Fibroblast of pulmonary artery (primary cell): ENCODE measurements around the gene ANKRD40CL.

Source experiments
- DNase-seq: peaks from one replicate; pipeline ENCODE4 v3.0.0-alpha.2; 2010; ENCODE audit warnings: low read depth
- H3K4me3 ChIP-seq: replicated peaks from 2 replicates; pipeline ENCODE4 v1.5.1; 2011; ENCODE audit warnings: low read depth, mild to moderate bottlenecking, control low read depth, low read length, moderate library complexity
- TF ChIP-seq, protein P1 (sequence below): IDR thresholded peaks from 2 replicates; pipeline ENCODE4 v1.5.1; 2011; ENCODE audit warnings: mild to moderate bottlenecking, control low read depth, low read length, inconsistent platforms; ENCODE audit errors: missing control alignments

The ANKRD40CL gene

DNA sequence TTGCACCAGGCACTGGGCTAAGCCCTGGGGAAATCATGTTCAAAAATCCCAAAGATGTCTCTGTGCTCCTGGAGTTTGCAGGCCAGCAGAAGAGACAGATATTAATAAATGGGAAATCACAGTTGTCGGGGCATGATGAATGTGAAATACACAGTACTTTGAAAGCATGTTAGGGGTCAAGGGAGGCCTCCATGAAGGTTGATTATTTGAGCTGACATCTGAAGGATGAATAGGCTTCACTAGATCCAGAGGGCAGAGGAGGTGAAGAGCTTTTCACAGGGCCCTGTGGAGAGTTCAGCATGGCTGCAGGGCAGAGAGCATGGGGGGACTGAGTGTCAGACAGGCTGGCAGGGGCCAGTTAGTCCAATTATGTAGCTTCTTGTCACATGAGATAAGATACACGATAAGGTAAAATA is 2.6 kb downstream of the ANKRD40CL start:
- TF ChIP-seq, protein P1, sequence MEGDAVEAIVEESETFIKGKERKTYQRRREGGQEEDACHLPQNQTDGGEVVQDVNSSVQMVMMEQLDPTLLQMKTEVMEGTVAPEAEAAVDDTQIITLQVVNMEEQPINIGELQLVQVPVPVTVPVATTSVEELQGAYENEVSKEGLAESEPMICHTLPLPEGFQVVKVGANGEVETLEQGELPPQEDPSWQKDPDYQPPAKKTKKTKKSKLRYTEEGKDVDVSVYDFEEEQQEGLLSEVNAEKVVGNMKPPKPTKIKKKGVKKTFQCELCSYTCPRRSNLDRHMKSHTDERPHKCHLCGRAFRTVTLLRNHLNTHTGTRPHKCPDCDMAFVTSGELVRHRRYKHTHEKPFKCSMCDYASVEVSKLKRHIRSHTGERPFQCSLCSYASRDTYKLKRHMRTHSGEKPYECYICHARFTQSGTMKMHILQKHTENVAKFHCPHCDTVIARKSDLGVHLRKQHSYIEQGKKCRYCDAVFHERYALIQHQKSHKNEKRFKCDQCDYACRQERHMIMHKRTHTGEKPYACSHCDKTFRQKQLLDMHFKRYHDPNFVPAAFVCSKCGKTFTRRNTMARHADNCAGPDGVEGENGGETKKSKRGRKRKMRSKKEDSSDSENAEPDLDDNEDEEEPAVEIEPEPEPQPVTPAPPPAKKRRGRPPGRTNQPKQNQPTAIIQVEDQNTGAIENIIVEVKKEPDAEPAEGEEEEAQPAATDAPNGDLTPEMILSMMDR = no peak
- no peak overlapping the region for H3K4me3 ChIP-seq
- DNase-seq = no peak

DNA sequence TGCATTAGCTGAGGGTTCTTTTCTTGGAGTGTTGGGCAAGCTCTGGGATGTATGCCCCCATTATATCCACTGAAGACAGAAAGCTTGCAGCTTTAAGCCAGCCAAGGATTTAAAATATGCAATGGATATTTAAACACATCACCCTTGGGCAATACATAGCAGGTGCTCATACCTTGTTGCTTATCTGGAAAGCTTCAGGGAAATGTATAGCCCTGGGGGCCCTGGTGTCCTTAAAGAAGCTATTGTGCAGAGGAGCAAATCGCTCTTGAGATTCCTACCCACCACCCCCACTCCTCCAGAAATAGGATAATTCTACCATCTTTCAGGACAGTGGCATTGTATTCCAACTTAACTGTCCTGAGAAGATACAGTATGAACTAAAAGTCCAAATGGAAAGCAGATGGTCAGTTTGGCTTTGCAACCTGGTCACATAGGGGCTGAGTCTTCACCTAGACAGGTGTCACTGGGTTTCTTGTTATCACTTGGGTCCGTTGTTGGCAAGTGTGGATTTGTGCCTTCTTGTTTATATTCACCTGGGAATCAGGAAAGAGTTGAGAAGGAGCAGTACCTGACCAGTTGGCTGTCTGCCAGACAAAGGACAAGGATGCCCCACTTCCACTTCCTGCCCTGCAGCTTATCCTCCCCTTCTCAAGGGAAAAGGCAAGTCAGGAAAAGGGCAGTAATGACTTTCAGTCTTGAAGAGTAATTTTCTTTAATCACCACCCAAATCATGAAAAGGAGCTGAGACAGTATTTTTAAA is 3.4 kb downstream of the ANKRD40CL start:
- TF ChIP-seq, protein P1 = no peak

DNA sequence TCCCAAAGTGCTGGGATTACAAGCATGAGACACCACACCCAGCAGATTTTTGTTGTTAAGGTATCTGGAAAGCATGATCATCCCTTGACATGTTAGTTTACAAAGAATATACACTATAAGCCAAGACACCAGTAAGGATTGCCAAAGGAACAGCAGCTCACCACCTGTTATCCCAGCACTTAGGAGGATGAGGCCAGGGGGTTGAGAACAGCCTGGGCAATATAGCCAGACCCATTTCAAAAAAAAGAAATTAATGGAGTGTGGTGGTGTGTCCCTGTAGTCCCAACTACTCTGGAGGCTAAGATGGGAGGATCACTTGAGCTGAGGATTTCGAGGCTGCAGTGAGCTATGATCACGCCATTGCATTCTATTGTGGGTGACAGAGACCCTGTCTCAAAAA is 5.1 kb downstream of the ANKRD40CL start:
- no peak overlapping the region for H3K4me3 ChIP-seq
- TF ChIP-seq, protein P1 = no peak
- DNase-seq = no peak

More for the DNA sequence above, 3.4 kb downstream of the ANKRD40CL start:
- no peak overlapping the region for H3K4me3 ChIP-seq
- DNase-seq = no peak

DNA sequence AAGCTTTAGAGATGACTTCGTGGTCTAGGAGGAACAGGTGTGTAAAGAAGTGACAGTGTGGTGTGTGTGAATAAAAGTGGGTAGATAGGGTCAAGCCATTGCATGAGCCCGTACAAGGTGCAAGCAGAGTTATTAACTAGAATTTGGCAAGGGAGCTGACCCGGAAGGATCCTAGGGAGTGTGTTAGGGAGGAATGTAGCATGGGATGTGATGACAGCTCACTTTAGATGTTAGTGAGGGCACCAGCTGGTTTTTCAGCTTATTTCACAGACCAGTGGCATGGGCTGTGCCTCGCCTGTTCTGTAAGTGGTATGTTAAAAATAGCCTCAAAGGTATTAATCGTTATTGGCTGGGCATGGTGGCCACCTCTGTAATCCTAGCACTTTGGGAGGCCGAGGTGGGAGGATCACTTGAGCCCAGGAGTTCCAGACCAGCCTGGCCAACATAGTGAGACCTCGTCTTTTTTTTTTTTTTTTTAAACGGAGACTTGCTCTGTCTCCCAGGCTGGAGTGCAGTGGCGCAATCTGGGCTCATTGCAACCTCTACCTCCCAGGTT is 8.3 kb downstream of the ANKRD40CL start:
- H3K4me3 ChIP-seq = no peak overlapping the region
- TF ChIP-seq, protein P1 = no peak
- no peak for DNase-seq

DNA sequence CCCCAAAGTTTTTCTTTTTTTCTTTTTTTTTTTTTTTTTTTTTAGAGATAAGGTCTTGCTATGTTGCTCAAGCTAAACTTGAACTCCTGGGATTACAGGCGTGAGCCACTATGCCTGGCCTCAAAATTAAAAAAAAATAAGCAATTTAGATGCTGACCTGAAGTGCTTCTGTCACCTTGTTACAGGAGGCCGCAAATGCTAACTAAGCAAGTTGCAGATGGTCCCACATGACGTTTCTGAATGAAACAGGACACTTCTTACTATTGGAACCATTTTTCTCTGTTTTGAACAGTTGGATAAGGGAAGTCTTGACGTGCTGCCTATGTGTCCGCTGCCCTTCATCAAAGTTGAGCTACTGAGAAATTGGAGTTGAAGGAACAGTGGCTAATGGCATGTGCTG is 8.8 kb downstream of the ANKRD40CL start:
- TF ChIP-seq, protein P1 = no peak
- H3K4me3 ChIP-seq = no peak overlapping the region
- no peak for DNase-seq

DNA sequence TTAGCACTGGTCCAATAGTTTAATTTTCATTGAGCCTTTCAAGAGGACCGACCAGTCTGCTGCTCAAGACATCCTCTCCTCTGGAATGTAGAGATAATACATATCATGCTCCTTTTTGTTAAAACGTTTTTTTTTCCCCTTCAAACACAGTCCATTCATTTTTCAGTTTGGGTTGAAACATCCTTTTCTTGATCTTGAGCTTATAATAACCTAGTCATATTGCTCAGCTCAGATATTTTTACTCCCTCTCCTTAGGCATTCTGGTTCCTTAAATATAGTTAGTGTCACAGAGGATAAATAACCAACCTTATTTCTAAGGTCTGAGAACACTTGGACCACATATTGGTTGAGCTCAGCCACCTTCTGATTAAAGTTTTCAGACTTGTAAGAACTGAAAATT is 12.8 kb downstream of the ANKRD40CL start:
- no peak for DNase-seq
- TF ChIP-seq, protein P1 = no peak
- H3K4me3 ChIP-seq = no peak overlapping the region

DNA sequence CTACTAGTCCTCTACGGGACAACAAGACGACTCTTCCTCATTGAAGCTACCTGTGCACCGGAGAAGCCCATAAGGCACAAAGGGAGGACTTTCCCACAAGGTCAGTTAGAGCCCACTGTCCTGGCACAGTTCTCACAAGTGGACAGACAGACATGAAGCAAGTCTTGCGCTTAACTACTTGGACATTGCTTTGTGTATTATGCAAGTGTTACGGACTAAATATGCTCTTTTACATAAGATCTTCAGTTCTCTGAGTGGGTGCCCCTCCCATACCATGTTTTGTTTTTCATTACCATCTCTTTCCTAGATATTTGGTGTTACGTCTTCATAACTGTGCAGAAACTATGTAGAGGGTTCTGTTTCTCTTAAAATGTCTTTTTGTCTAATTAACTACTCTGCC is 18.1 kb downstream of the ANKRD40CL start:
- TF ChIP-seq, protein P1 = no peak
- no peak overlapping the region for H3K4me3 ChIP-seq
- DNase-seq = no peak
